HG03469 (cell line): Measurements from ENCODE around the gene SNX25.
"Not testable (repeated sequence)": the region's sequence is repeated elsewhere in the genome, so short reads cannot be mapped to it uniquely, and the experiment has no call there.

Source experiments
- ATAC-seq: cut with Tn5 transposase; IDR thresholded peaks from one replicate; pipeline ENCODE4 v1.9.1; 2021; ENCODE audit warnings: mild to moderate bottlenecking, moderate library complexity, moderate number of reproducible peaks; ENCODE audit not compliant: unreplicated experiment

The SNX25 gene

GRCh38 chr4:185335579-185335978, 126.2 kb downstream of the SNX25 start:
- ATAC-seq: no peak

GRCh38 chr4:185339941-185340340, 130.5 kb downstream of the SNX25 start:
- peak; percentile 29 for ATAC-seq

- ATAC-seq: no peak
Observed at GRCh38 chr4:185341377-185341776, 132.0 kb downstream of the SNX25 start.

- peak; percentile 47 for ATAC-seq
Observed at GRCh38 chr4:185341841-185342240, 132.4 kb downstream of the SNX25 start.

GRCh38 chr4:185343726-185344581, 134.6 kb downstream of the SNX25 start:
- ATAC-seq: no peak

GRCh38 chr4:185344743-185345538, 135.5 kb downstream of the SNX25 start:
- ATAC-seq: peak; percentile 35

GRCh38 chr4:185346975-185347601, 137.7 kb downstream of the SNX25 start:
- no peak for ATAC-seq

GRCh38 chr4:185351691-185352090, 142.3 kb downstream of the SNX25 start:
- no peak for ATAC-seq

GRCh38 chr4:185352202-185352601, 142.8 kb downstream of the SNX25 start:
- ATAC-seq: no peak

GRCh38 chr4:185352741-185353140, 143.3 kb downstream of the SNX25 start:
- ATAC-seq: no peak

- ATAC-seq: no peak
Observed at GRCh38 chr4:185357211-185357610, 147.8 kb downstream of the SNX25 start.

- no peak for ATAC-seq
Observed at GRCh38 chr4:185357733-185358440, 148.5 kb downstream of the SNX25 start.

- no peak for ATAC-seq
Observed at GRCh38 chr4:185358514-185358913, 149.1 kb downstream of the SNX25 start.

GRCh38 chr4:185358959-185359358, 149.6 kb downstream of the SNX25 start:
- no peak for ATAC-seq

GRCh38 chr4:185359767-185360446, 150.5 kb downstream of the SNX25 start:
- no peak for ATAC-seq

- no peak for ATAC-seq
Observed at GRCh38 chr4:185361872-185362271, 152.5 kb downstream of the SNX25 start.

GRCh38 chr4:185362570-185362969, 153.2 kb downstream of the SNX25 start:
- ATAC-seq: not testable (repeated sequence)

GRCh38 chr4:185363251-185363650, 153.9 kb downstream of the SNX25 start:
- ATAC-seq: no peak

- ATAC-seq: no peak
Observed at GRCh38 chr4:185364886-185365285, 155.5 kb downstream of the SNX25 start.

- no peak for ATAC-seq
Observed at GRCh38 chr4:185369731-185370130, 160.3 kb downstream of the SNX25 start.
